NCI-H2107 treated with DMSO at 0.1 percent for 48 hours (cell line): ENCODE data around the gene CEACAM1.
"Not testable (repeated sequence)": the region's sequence is repeated elsewhere in the genome, so short reads cannot be mapped to it uniquely, and the experiment has no call there.

Experiments
- DNase-seq: peaks from one replicate; lab custom pipeline; 2025; ENCODE audit not compliant: unreplicated experiment; lab: John Stamatoyannopoulos, UW

The CEACAM1 gene

DNA sequence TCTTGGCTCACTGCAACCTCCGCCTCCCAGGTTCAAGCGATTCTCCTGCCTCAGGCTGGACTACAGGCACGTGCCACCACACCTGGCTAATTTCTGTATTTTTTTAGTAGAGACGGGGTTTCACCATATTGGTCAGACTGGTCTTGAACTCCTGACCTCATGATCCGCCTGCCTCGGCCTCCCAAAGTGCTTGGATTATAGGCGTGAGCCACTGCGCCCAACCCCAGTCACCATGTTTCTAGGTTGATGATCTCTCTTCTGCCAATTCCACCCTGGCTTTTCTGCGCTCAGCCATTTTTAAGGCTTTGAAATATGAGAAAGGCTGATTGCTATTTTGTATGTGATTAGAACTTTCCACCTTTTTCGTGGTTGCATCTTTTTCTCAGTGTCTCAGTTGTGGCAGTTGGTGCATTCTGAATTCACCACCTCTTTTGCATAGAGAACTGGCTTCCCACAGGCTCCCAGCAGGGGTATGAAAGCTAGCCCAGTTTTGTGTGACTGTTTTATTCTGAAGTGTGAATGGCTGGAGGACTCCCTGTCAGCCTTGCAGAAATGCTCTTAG, 15.5 kb downstream of the CEACAM1 start:
- DNase-seq = peak; percentile 22

DNA sequence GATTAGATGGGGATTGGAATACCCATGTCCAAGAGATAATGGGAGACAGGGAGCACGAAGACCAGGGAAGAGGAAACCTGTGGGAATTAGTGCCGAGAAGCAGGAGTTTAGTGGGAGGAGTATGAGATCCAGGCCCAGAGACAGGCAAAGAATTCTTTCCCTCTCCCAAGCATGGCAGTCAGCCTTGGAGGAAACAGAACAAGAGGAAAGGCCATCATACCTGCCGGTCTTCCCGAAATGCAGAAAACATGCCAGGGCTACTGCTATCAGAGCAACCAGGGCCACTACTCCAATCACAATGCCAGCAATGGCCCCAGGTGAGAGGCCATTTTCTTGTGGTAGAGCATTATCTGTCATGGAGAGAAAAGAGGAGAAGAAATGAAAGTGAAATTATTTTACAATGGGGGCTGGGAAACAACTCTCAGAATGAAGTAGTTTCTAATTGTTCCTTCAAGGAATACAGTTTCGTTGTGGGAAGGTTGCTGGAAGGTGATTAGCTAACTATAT, 16.1 kb downstream of the CEACAM1 start:
- DNase-seq = no peak

DNA sequence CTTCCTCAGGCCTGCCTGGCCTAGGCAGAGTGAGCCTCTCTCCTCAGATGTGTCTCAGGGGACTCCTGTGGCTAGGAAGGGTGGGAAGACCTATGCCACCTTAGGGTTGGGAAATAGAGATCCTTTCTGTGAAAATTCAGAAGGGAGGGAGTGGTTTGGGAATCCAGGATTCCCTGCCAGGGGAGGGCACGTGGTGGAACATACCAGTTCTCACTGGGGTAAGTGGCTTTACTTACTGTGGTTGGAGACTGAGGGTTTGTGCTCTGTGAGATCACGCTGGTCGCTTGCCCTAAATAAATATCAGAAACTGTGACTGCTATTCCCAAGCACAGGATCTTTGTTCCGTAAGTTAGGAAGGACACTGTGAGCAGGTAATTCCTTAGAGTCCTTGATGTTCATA, 16.9 kb downstream of the CEACAM1 start:
- no peak for DNase-seq

DNA sequence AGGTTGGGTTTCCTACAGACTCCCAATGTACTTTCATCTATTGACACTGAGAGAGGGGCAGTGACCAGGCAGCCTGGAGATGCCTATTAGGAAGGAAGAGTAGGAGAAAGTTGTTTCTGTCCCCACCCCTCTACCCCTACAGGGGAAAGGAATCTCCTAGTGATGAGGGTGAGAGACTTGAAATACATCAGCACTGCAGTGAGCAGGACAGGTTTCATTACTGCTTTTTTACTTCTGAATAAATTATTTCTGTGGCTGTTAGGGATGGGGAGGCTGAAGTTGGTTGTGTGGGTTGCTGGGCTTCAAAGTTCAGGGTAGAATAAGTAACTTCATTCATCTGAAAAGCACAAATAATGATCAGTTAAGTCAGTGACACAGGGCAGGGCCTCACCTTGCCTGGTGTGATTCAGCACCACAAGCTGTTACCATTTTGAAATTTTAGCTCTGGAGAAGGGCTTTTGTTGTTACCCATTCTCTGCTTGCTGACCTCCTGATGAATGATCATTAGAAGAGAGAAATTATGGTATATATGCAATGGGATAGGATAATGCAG, 19.3 kb downstream of the CEACAM1 start:
- no peak for DNase-seq

GRCh38 chr19:42505066-42505465, 23.2 kb downstream of the CEACAM1 start:
- DNase-seq = no peak

GRCh38 chr19:42501733-42502132, 26.5 kb downstream of the CEACAM1 start:
- DNase-seq = no peak

GRCh38 chr19:42501243-42501642, 27.0 kb downstream of the CEACAM1 start:
- not testable (repeated sequence) for DNase-seq

GRCh38 chr19:42498169-42498757, 30.0 kb downstream of the CEACAM1 start:
- no peak for DNase-seq

DNA sequence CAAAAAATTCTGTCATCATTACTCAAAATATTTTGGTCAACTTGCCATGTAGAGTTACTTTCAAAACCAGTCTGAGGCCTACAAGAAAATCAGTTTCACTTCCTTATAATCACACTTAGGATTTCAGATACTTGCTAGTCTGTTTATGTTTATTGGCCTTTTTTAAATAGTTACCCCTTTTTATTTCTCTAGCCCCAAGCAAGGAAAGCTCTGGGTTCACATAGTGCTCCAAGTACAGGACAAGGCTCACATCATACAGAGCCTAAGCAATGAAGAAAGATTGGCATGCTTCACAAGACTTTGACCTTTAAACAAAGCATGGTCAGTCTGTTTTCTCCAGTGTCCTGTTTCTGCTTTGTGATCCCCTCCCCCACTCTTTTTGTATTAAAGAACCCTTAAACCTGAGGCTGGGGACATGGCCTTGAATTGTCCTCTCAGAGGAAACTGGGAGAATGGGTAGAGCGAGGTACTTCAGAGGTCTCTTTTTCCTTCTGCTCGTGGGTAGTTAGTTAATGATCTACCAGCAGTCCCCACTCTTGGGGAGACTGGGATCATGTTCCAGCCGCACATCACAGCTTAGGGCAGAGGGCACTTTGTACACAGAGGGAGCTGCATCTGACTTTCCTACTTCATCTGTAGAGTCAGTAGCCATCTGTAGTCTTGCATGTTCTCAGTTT, 30.7 kb downstream of the CEACAM1 start:
- peak; percentile 9 for DNase-seq

DNA sequence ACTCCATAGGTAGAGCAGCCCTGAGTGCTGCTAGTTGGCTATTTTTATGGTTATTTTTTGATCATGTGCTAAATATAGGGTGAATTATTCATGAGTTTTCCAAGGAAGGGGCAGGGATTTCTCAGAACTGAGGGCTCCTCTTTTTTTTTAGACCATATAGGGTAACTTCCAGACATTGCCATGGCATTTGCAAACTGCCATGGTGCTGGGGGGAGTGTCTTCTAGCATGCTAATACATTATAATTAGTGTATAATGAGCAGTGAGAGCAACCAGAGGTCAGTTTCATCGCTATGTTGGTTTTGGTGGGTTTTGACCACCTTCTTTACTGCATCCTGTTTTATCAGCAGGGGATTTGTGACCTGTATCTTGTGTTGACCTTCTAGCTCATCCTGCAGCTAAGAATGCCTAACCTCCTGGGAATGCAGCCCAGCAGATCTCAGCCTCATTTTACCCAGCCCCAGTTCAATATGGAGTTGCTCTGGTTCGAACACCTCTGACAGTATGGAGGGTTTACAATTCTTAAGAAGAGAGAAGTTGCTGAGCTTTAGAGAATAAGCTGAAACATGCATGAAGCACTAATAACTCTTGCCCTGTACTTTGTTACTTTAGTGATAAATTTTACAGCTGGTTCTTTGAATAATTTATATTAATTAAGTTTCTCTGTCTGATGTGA, 31.7 kb downstream of the CEACAM1 start:
- no peak for DNase-seq

GRCh38 chr19:42495663-42496062, 32.6 kb downstream of the CEACAM1 start:
- DNase-seq = no peak

GRCh38 chr19:42494321-42494720, 34.0 kb downstream of the CEACAM1 start:
- DNase-seq = no peak

DNA sequence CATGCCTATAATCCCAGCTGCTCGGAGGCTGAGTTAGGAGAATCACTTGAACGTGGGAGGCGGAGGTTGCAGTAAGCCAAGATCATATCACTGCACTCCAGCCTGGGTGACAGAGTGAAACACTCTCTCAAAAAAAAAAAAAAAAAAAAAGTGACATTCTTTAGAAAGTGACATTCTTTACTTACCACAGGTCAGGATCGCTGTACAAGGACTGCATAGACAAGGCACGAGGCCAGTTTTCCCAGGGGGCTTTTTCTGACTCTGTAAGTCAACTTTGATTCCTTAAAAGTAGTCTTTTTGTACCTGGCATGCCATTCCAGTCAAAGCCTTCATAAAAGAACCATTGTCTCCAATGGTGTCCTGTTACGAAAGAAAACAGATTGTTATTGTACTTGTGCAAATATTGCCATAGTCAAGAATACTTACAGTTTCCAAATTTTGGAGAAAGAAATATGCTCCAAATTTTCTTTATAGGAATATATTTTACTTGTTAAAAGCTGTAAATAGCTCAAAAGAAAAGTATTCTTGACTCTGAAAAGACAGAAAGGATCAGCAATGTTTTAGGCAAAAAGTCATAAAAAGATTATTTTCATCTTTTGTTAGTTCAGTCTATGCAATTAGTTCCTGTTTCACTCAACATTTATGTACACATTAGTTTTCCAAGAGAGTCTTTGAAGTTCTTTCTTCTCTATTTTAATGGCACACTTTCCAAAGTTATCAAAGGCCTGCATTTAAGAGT, 39.3 kb downstream of the CEACAM1 start:
- no peak for DNase-seq

DNA sequence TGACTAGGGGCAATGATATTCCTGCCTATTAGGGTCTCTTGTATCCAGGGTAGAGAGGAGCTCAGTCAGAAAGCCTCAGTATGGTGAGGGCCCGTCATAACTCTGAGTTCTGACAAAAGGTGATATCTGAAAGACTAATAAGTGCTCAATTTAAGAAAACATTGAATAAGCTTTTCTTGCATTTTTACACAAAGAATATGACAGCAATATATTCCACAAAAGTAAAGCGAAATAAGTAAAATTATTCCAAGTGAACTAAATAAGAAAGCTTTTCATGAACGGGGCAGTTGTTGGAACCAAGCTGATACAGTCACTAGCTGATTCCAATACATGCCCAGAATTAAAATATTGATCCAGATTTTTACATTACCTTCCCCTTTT, 40.5 kb downstream of the CEACAM1 start:
- no peak for DNase-seq

- DNase-seq = no peak
Measured at GRCh38 chr19:42487032-42487797, 41.1 kb downstream of the CEACAM1 start.

GRCh38 chr19:42485036-42485435, 43.2 kb downstream of the CEACAM1 start:
- not testable (repeated sequence) for DNase-seq

DNA sequence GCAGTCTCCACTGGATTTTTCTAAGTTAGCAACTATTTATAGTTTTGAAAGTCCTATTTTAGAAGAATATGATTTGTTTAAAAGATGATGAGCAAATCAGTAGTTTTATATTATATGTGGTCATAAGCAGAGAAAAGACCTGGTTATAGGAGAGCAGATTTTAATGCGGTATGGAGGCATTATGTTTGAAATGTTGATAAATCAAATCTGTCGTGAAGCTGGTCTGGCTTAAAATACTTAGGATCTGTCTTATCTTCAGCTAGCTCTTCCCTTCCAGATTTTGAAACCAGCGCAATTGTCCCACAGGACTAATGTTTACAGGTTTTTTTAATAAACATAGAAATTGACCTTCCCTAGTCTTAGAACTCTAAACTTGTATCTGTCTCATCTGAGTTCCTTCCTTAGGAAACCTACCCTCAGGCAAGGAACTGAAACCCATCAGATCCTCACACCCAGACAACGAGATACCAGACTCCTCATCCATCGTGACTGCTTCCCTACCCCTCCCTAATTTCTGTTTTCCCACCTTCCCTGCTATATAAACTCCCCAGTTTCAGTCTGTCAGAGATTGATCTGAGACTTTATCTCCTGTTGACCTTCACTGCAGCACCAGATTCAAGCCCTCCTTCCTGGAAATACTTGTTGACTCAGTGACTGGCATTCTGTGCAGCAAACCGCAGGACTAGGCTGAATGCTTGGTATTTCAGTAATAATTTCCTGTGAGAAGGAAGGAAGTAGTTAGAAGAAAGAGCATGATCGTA, 47.8 kb downstream of the CEACAM1 start:
- DNase-seq = no peak

DNA sequence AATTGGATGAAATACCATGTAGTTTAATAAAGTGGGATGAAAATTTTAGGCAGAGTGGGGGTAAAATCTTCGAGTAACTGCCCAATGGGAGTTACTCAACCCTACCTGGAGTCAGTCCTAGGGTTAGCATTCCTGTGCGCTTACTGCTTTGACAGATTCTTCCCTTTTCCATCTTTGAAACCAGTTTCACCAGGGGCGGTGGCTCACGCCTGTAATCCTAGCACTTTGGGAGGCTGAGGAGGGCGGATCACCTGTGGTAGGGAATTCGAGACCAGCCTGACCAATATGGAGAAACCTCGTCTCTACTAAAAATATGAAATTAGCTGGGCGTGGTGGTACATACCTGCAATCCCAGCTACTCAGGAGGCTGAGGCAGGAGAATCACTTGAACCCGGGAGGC, 48.5 kb downstream of the CEACAM1 start:
- no peak for DNase-seq

DNA sequence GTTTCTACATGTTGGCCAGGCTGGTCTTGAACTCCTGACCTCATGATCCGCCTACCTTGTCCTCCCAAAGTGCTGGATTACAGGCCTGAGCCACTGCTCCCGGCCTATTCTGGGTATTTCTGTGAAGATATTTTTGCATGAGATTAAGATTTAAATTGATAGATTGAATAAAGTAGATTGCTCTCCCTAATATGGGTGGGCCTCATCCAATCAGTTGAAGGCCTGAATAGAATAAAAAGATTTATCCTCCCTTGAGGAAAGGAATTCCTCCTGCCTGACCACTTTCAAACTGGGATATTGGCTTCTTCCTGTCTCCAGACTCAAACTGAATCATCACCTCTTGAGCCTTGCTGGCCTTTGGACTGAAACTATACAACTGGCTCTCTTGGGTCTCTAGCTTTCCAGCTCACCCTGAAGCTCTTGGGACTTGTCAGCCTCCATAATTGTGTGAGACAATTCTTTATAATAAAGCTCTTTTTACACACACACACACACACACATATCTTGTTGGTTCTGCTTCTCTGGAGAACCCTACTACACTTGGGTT, 49.4 kb downstream of the CEACAM1 start:
- DNase-seq = no peak
